GM19397 (cell line): ENCODE measurements around the gene STXBP3.
A peak's percentile ranks its signal among the peaks of the same experiment; 100 is the strongest.
"Not testable (repeated sequence)": the region's sequence is repeated elsewhere in the genome, so short reads cannot be mapped to it uniquely, and the experiment has no call there.

Experiments used
- ATAC-seq: cut with Tn5 transposase; IDR thresholded peaks from one replicate; pipeline ENCODE4 v1.9.1; 2021; ENCODE audit warnings: mild to moderate bottlenecking, moderate library complexity; ENCODE audit not compliant: unreplicated experiment

The STXBP3 gene

GRCh38 chr1:108729481-108729880 is 17.0 kb upstream of the STXBP3 start:
- ATAC-seq: no peak

GRCh38 chr1:108732398-108732797 is 14.1 kb upstream of the STXBP3 start:
- no peak for ATAC-seq

GRCh38 chr1:108734171-108734865 is 12.2 kb upstream of the STXBP3 start:
- ATAC-seq: no peak

GRCh38 chr1:108742253-108742652 is 4.2 kb upstream of the STXBP3 start:
- no peak for ATAC-seq

GRCh38 chr1:108745980-108746381 is 493 bp upstream of the STXBP3 start:
- no peak for ATAC-seq

GRCh38 chr1:108747171-108747850 is 837 bp downstream of the STXBP3 start:
- peak; percentile 18 for ATAC-seq

GRCh38 chr1:108747898-108748297 is 1.4 kb downstream of the STXBP3 start:
- no peak for ATAC-seq

- no peak for ATAC-seq
Measured at GRCh38 chr1:108749081-108749480, 2.6 kb downstream of the STXBP3 start.

- ATAC-seq: no peak
Measured at GRCh38 chr1:108750476-108751181, 4.2 kb downstream of the STXBP3 start.

GRCh38 chr1:108753363-108753762 is 6.9 kb downstream of the STXBP3 start:
- no peak for ATAC-seq

GRCh38 chr1:108758796-108759195 is 12.3 kb downstream of the STXBP3 start:
- ATAC-seq: no peak

GRCh38 chr1:108767115-108767514 is 20.6 kb downstream of the STXBP3 start:
- ATAC-seq: no peak

- ATAC-seq: no peak
Measured at GRCh38 chr1:108767708-108768107, 21.2 kb downstream of the STXBP3 start.

GRCh38 chr1:108777839-108778238 is 31.4 kb downstream of the STXBP3 start:
- ATAC-seq: no peak

GRCh38 chr1:108779455-108779854 is 33.0 kb downstream of the STXBP3 start:
- ATAC-seq: no peak

GRCh38 chr1:108780937-108781574 is 34.6 kb downstream of the STXBP3 start:
- no peak for ATAC-seq

- not testable (repeated sequence) for ATAC-seq
Measured at GRCh38 chr1:108781575-108781944, 35.1 kb downstream of the STXBP3 start.

- no peak for ATAC-seq
Measured at GRCh38 chr1:108785264-108785663, 38.8 kb downstream of the STXBP3 start.

- ATAC-seq: no peak
Measured at GRCh38 chr1:108785880-108786279, 39.4 kb downstream of the STXBP3 start.

- no peak for ATAC-seq
Measured at GRCh38 chr1:108791790-108792189, 45.3 kb downstream of the STXBP3 start.

GRCh38 chr1:108792420-108792819 is 45.9 kb downstream of the STXBP3 start:
- ATAC-seq: no peak

- no peak for ATAC-seq
Measured at GRCh38 chr1:108799001-108799400, 52.5 kb downstream of the STXBP3 start.
